GM21367 (cell line): ENCODE results near the gene CXCR4.

Experiments used
- ATAC-seq: cut with Tn5 transposase; IDR thresholded peaks from one replicate; pipeline ENCODE4 v1.9.1; 2021; ENCODE audit not compliant: unreplicated experiment

Gene CXCR4

DNA sequence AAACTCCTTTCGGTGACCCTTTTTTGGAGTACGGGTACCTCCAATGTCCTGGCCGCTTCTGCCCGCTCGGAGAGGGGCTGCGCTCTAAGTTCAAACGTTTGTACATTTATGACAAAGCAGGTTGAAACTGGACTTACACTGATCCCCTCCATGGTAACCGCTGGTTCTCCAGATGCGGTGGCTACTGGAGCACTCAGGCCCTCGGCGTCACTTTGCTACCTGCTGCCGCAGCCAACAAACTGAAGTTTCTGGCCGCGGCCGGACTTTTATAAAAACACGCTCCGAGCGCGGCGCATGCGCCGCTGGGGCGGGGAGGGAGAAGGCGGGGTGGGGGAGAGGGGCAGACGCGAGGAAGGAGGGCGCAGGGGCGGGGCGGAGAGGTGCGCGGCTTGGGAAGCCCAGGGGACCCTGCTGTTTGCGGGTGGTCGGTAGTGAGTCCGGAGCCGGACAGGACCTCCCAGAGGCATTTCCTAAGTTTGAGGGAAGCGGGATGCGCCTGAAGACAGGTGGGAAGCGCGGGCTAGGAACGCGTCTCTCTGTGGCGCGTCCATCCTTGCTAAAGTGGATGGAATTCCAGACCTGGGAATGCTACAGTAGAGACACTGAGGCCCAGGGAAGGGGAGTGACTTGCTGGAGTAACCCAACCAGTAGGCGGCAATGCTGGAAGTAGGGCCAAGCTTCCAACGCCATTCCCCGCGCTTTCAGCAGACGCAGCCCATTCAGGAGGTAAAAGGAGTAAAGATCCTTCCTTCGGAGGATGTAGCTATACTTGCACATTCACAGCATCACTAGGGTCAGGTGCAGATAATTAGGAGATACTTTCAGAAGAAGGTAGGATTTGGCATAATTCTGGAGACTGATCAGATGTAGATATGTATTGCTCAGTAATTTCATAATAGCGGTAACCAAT, at the start of gene CXCR4:
TSS of gene CXCR4 (minus strand) at position 241 of the 910 bp plus-strand sequence. CDS start at position 152, 89 bp downstream.
- ATAC-seq = peak; percentile 9

DNA sequence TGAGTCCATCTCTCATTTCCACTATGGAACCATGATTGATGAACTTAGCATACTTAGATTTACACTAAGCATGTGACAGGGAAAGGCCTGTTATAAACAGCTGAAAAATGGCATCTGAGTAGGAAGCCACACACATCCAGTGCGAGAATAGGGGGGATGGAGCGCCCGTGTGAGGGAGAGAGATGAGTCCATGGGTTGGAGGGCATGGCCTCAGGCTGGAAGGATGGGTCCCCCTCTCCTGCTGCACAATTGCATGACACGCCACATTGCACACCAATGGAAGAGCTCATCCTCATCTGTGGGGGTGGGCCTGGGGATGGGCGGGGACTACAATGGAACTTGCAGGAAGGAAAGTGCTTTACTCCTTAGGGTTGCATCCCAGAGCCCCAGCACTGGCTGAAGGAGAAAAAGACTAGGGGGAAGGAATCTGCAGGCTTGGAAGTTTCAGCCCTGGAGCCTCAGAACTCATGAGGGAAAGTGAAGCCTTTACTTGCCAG, 46.4 kb upstream of the CXCR4 start:
- no peak for ATAC-seq

DNA sequence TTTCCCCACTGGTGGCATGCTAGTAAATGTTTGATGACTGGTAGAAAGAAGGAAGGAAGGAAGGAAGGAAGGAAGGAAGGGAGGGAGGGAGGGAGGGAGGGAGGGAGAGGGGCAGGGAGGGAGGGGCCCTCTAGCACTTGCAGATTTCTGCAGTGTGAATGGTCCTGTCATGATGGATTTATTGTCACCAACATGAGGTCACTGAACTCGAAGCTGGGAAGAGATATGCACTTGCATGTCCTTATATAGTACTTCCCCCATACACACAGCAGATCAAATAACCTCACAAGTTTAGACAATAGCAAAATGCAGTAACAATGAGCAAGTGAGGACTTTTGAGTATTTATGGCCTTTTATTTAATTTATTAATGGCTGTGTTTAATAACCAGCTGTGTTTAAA, 44.5 kb upstream of the CXCR4 start:
- no peak for ATAC-seq

DNA sequence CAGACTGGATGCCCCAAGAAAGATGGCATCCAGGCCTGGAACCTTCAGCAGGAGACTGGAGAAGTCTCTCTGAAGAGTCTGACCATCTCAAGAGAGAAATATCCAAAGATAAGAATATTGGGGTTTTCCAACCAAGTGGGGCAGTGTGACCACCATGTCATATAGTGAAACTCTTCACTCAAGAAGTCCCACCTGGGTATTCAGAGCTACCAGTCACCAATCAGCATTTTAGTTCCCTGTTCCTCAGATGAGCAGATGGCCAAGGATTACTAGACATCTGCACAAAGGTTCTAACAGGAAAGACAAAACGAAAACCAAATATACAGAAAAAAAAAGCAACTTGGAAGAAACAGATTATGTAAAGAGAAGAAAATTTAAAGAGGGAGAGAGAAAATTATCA, 38.5 kb upstream of the CXCR4 start:
- ATAC-seq = no peak

DNA sequence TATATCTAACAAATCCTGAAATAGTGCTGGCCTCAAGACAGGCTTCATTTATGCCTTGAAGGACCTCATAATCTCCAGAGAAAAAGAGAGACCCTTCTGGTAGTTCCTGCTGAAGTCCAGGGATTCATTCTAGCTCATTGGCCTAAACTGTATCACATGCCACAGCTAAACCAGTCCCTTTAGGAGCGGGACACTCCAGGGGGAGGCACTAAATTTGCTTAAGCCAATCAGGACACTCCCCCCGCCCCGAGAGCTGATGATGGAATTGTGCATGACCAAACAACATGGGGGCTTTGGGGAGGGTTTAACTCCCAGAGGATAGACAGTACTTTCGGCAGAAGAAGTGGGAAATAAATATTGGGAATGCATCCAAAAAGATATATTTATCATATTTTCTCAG, 36.4 kb upstream of the CXCR4 start:
- ATAC-seq = no peak

DNA sequence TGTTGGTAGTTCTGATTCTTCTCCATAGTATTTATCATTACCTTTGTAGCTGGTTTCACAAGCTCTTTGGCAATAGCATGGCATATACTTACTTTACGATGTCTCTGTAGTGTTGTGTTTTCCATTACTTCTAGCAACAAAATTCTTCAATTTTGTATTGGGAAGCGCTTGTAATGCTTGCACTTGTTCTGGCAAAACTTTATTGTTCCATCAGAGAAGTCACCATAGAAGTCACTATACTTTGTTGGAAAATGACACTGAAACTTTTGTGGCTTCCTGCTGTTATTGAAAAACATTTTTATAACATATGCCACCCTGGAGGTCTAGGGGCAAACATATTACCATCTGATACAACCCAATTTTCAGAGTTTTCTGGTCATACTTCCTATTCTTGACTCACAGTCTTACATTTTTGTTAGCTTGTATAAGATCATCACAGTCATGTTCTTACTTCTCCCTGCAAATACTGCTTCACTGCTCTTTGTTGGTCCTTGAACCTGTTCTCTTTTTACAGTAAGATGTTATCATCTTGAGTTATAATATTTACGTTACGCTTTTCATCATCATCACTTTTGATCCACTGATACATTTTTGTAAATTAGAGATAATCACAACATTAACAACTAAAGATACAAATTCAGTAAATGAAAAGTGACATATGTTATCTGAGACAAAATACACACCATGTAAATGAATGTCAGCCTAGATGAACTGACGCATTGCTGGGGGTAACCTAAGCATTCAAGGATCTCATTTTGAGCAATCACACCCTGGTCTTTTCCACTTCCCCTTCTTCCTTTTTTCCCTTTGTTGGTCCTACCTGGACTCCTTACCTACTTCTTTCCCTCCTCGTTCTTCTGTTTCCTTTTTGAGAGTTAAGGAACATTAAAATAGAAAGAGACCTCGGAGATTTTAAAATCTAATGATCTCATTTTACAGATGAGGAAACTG, 33.3 kb upstream of the CXCR4 start:
- no peak for ATAC-seq

DNA sequence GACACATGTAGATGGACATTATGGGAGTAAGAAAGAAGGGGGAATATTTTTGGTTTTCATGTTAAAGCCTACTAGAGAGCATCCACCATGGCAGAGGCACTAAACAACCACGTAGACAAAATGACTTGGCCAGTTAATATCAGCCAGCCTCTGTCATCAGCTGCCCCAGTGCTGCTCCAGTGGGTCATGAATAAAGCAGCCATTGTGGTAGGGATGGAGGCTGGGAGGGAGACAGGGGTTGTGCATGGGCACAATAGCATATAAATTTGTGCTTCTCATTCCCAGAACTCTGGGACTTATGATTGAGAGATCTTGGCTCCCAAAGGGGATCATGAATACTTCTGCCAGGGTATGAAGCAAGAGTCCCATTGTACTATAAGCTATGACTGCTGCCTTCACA, 31.1 kb upstream of the CXCR4 start:
- no peak for ATAC-seq

DNA sequence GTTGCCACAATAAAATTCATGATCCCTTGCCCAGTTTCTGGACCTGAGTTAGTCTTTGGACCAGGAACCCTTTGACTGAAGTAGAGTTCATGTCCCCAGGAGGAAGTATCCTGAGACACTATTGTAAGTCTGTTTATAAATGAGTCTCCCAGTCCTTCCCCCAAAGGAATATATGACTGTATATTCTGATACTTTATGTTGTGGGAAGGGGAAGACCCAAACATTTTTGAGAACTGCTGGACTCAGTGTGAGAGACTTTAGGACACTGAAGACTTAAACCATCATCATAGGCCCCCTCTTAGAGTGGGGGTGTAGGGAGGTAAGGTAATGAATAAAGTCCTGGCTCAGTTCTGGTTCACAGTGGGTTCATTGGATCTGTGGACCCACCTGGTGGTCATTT, 28.6 kb upstream of the CXCR4 start:
- ATAC-seq = no peak

DNA sequence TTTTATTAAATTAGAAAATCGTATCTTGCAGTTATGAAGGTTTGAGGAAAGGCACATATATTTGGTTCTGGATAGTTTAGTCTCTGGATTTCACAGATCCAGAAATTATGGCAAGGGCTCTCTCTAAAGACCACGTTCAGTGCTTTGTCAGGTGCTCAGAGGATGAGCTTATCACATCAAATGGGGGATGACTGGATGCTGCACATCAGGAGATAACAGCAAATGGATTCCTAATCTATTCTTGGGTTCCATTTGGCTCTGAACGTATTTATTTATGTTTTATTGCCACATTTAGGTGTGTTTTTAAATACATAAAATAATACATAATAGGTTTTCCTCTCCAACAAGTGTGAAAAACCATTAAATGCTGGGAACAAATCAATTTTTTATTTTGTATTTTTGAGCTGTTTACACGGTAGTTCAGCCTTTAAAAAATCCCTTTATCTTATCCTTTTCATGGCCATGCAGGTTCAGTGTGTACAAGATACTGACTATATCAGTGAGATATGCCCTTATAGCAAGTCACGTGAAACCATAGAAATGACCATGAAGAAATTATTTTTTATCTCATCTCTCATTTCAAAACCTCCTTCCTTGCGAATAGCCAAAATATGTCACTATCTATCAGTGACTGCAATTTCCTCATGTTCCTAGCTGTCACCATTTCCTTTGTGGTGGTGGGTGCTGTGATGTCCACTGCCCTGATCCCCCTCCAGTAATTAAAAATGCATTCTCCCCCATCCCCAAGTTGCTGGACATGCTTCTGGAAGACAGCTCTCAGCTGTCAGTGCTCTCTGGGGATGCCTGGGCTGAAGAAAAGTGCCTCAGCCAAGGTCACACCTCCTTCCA, 25.9 kb upstream of the CXCR4 start:
- ATAC-seq = no peak

DNA sequence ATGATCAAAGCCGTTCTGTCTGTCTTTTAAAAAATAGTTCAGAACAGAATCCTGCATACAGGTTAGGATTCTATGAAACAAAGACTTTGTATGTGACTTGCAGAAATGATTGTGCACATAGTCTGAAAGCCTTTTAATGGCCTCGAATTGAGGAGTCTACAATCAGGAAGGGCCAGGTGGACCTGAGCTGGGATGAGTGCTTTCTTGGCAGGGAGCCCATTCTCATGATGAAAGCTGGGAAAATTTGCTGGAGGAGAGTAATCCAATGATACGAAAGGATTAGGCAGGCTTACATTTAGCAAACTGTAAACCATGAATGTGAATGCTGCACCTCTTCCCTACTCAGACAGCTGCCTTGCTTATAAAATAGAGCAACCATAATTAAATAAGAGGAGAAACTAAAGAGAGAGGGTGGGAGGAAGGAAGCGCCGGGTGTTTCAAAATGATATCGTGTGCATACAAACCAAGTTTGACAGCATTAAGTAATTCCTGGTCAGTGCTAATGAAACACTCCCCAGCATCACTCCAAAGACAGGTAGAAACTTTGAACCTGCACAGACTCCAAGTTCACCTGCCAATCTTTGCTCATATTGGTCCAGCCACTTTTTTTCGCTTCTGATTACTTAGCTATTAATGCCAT, 23.7 kb upstream of the CXCR4 start:
- ATAC-seq = no peak

DNA sequence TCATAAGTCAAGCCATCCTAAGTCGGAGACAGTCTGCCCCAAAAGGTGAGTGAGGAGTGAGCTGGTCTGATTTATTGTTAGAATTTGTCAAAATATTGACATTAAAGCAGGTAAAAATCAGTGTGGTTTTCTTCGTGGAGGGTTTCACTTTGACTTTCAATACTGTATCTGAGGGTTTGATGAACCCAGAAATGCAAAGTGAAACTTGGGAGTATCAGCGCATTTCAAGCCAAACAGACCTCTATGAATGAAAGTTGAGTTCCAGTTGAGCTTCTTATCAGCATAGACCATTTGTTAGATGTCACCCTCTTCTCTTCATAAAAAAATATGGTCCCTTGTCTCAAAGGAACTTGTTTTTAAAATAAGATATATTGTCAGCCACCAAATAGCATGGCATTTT, 21.7 kb upstream of the CXCR4 start:
- no peak for ATAC-seq

DNA sequence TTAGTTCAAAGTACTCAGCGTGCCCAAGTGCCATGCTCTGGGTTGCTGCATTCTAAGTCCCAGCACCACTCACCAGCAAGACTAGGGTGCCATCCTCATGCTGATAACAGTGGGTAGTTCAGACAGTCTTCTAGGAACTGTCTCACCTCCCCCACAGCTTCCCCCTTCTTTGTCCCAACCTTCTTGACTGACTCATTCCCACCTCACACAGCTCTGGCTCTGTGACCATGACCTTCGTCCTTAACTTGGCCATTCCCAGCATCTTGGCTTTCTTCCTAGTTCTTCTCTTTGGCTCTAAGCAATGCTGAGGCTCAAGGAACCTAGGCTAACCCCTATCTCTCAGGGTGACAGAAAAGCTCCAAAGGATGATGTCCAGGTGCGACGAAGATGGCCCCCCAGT, 20.0 kb upstream of the CXCR4 start:
- no peak for ATAC-seq

DNA sequence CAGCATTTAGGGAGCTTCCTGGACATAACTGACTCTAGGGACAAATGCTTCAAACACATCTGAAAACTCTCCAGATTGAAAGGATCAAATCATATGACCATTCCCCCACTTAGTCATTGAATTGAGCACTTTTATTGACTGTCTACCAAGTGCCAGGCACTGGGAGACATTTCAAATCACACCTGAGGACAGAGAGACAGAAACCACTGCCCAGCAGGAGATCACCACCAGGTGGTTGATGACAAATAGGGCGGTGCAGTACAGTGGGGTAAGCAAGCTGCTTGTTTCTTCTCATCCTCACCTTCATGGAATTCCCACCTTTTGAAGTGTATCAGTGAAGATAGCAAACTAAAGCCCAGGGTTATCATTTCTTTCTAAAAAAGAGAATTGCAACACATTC, 19.0 kb upstream of the CXCR4 start:
- no peak for ATAC-seq

DNA sequence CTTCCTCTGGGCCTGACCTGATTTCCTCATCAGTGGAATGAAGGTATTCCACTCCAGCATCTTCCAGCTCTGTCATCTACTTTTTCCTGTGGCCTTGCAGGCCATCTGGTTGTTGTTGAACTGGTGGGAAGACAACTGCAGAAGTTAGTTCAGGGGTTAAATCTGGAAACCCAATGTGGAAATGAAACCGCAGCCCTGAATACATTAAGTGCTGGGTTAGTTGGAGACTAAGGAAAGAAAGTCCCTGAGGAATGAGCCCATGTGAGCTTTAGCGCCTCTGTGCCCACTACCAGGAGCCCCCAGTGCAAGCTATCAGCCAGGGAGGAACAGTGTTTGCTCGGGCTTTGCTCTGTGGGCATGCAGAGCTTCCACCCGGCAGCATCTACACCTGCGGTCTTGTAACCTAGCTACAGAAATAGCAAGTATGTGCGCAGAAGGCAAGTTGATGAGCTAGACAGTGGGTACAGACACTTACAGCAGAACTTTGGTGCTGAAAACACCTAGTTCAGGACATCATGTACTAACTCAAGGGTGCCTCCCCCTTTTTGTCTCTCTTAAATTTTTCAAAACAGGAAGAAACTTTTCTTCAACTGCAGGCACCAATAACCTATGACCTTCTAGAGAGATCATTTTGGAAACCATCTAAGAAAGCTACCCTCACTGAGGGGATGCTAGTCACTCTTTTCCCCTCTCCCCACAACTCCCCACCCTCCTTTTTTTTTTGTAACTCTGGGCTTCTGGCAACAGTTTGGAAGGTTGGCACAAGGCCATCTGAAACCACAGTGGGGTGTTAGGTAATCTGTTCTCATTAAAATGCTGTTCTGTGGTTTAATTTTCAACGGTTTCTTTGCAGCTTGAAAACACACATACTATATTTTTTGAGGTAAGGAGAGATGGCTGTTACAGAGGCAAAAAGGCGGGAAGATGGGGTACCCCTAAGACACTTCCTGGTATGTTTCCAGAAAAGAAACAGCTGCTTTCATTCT, 18.3 kb upstream of the CXCR4 start:
- peak; percentile 54 for ATAC-seq

DNA sequence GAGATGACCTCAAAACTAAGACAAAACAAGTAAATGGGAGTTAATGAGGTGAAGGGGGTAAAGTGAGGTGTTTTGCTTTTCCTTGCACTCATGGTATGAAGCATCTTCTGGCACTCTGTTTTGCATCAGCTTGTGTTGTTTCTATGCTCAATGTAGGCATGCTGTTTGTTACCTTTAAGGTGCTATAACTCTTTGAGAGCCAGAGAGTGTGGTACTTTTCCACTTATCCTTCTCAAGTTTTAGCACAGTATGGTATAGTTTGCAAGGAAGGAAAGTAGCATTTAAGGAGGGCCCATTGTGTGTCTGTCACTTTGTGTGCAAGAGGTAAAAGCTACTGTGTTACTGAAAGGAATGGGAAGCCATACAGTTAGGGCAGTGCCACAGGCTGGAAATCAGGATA, 17.5 kb upstream of the CXCR4 start:
- no peak for ATAC-seq

DNA sequence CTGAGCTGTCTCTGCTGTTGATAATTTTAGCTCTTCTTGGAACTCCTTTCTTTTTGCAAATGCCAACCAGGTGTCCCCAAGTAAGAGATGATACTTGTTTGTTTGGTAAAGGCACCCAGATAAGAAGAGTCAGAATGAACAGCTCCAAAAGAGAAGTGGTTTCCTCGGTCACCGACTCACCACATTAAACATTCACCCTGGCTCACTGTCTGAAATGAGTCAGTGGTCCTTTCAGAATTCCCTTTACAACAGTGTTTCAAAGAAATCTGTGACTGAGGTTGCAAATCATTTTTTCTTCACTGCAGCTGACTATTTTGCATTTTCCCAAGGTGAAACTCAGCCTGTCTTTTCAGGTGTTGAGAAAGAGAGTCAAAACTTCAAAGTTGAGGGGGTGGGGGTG, 16.2 kb upstream of the CXCR4 start:
- no peak for ATAC-seq

DNA sequence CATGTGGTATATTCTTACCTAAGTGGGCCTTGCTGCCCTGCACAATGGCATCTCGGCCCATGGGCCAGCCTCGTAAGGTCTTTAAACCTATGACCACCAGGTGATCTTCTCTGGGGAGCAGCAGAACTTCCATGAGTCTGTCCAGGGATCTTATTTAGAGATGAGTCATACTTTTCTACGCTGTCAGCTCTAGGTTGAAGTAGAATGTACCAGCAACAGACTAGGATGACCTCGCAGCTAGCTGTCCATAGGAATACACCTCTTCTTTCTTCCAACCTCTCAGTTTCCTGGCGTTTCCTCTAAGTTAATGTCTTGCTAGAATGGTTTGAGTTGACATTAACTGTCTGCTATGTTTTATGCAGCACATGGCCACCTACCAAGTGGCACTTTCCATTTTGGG, 15.6 kb upstream of the CXCR4 start:
- ATAC-seq = no peak

DNA sequence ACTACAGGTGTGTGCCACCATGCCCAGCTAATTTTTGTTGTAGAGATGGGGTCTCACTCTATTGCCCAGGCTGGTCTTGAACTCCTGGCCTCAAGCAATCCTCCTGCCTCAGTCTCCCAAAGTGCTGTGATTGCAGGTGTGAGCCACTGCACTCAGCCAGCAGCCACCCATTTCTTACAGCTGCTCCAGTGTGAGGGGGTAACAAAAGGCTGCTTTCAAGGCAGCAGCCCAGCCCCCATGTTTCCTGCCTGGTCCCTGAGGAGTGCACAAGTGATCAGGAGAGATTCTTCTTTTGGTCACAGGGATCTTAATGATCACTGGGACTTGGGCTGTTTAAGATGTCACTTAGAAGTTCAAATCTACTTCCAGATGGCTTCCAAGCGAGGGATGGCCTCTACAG, 15.2 kb upstream of the CXCR4 start:
- ATAC-seq = no peak

DNA sequence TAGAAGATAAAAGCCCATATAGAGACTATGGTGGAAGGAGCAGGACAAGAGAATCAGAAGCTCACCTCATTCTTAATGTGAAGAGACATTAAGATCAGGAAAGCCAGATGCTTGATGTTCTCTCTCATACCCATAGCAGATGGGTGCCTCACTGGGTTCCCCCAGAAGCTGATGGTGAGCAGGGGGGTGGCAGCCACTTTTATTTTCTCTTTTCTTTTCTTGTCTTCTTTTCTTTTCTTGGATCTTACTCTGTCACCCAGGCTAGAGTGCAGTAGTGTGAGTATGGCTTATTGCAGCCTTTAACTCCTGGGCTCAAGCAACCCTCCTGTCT, 14.8 kb upstream of the CXCR4 start:
- ATAC-seq = no peak
